HepG2 (cell line): ENCODE results near the gene ZFAND6. TPM values are rescaled to one million over a fixed set of nuclear protein-coding genes. Genes with fewer than 3 reads are reported as not detected.

ENCODE experiments used
- AGO2 ChIP-seq: fragments of 200-400 bp; formaldehyde crosslinking; optimal IDR thresholded peaks from 2 replicates; pipeline ENCODE3; 2017; ENCODE audit warnings: mild to moderate bottlenecking, low read depth, low read length, moderate library complexity
- ARNTL ChIP-seq: sonication (generic); formaldehyde crosslinking; IDR thresholded peaks from 2 replicates; pipeline ENCODE4 v1.4.0; 2020; ENCODE audit warnings: mild to moderate bottlenecking, missing genetic modification reagents
- MED8 ChIP-seq: sonication (generic); formaldehyde crosslinking; IDR thresholded peaks from 2 replicates; pipeline ENCODE4 v1.8.1; 2023; ENCODE audit warnings: mild to moderate bottlenecking, missing genetic modification reagents; ENCODE audit not compliant: insufficient replicate concordance
- NKX3-1 ChIP-seq: sonication (generic); formaldehyde crosslinking; IDR thresholded peaks from 2 replicates; pipeline ENCODE4 v1.5.0; 2020; ENCODE audit warnings: missing genetic modification reagents
- RXRA ChIP-seq: sonication (generic); formaldehyde crosslinking; IDR thresholded peaks from 2 replicates; pipeline ENCODE4 v1.5.1; 2020; ENCODE audit warnings: missing genetic modification reagents
- ZNF10 ChIP-seq: sonication (generic); formaldehyde crosslinking; IDR thresholded peaks from 2 replicates; pipeline ENCODE4 v1.4.0; 2020; ENCODE audit warnings: mild to moderate bottlenecking, low read depth, missing genetic modification reagents, borderline replicate concordance
- polyA plus RNA-seq, 8 experiments: library from polyadenylated mRNA; depleted of rRNA in 3 of 8; stranded (reverse) in 7 of 8; unstranded in 1 of 8; fragments of >200 nt; fragmentation: Illumina TruSeq in 4 of 8; extraction: Trizol in 4 of 8; gene quantifications; 2 replicates each; pipeline versions ENCODE4 v1.2.1 to v1.2.3, GENCODE V29; 2011 to 2016; ENCODE audit warnings: low read depth in 4 of 8, missing spikeins in 1 of 8, mixed read lengths in 1 of 8; ENCODE audit not compliant: insufficient read depth in 1 of 8
- total RNA-seq, 5 experiments: library from RNA; depleted of rRNA; stranded (reverse); fragments of >200 nt; fragmentation: Illumina TruSeq; extraction: Trizol; gene quantifications; 2 replicates each; pipeline ENCODE4 v1.2.3, GENCODE V29; 2016; ENCODE audit warnings: low read depth in 1 of 5
- TF ChIP-seq, protein P1 (sequence below): sonication (generic); formaldehyde crosslinking; IDR thresholded peaks from 2 replicates; pipeline ENCODE4 v1.4.0; 2020; ENCODE audit warnings: mild to moderate bottlenecking, missing genetic modification reagents
- TF ChIP-seq, protein P2 (sequence below): sonication (generic); formaldehyde crosslinking; IDR thresholded peaks from 2 replicates; pipeline ENCODE4 v1.4.0; 2020; ENCODE audit warnings: mild to moderate bottlenecking, missing genetic modification reagents
- TF ChIP-seq, protein P3 (sequence below): sonication (generic); formaldehyde crosslinking; IDR thresholded peaks from 2 replicates; pipeline ENCODE4 v1.4.0; 2020; ENCODE audit warnings: mild to moderate bottlenecking, missing genetic modification reagents
- TF ChIP-seq, protein P4 (sequence below), 2 experiments: sonication (generic) in 1 of 2; formaldehyde crosslinking in 1 of 2; IDR thresholded peaks; 2 replicates each; pipeline versions ENCODE4 v1.4.0 to v1.6.1; 2018 to 2020; ENCODE audit warnings: missing genetic modification reagents in 2 of 2, borderline replicate concordance in 1 of 2, low read depth in 1 of 2, mild to moderate bottlenecking in 1 of 2, missing biosample characterization in 1 of 2
- TF ChIP-seq, protein P5 (sequence below): sonication (generic); formaldehyde crosslinking; IDR thresholded peaks from 2 replicates; pipeline ENCODE4 v1.4.0; 2020; ENCODE audit warnings: missing genetic modification reagents

The ZFAND6 gene
- total and polyA plus RNA-seq, 2 of the 13 experiments (the other 11 are each of a cell fraction or from before 2014, with no cell fraction given) = 84.2 to 115 TPM

DNA sequence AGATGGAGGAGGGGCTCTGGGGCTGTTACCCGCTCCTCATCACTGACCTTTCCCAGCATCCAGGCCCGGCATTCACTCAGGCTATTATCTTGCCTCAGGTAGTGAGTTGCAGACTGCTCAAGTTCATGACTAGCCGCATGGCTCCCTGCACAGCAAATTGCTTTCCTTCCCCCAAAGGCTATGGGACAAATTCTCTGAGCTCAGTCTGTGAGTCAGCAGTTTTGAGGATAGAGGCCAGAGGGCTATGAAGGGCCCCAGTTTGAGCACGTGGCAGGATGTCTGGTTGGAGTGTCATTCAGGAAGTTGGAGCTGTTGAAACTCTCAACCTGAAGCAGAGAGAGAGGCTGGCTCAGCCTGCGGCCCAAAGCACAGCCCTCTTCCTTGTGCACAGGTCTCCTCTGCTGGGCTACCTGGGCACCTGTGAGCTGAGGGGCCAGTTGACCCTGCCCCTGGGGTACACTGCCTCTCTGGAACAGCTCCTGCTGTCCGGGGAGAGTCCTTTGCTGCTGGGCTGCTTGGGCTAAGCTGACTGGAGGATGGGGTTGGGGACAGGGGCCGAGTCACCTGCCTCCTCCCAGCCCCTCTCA is 101.2 kb downstream of the ZFAND6 start (continued):
- TF ChIP-seq, protein P1, sequence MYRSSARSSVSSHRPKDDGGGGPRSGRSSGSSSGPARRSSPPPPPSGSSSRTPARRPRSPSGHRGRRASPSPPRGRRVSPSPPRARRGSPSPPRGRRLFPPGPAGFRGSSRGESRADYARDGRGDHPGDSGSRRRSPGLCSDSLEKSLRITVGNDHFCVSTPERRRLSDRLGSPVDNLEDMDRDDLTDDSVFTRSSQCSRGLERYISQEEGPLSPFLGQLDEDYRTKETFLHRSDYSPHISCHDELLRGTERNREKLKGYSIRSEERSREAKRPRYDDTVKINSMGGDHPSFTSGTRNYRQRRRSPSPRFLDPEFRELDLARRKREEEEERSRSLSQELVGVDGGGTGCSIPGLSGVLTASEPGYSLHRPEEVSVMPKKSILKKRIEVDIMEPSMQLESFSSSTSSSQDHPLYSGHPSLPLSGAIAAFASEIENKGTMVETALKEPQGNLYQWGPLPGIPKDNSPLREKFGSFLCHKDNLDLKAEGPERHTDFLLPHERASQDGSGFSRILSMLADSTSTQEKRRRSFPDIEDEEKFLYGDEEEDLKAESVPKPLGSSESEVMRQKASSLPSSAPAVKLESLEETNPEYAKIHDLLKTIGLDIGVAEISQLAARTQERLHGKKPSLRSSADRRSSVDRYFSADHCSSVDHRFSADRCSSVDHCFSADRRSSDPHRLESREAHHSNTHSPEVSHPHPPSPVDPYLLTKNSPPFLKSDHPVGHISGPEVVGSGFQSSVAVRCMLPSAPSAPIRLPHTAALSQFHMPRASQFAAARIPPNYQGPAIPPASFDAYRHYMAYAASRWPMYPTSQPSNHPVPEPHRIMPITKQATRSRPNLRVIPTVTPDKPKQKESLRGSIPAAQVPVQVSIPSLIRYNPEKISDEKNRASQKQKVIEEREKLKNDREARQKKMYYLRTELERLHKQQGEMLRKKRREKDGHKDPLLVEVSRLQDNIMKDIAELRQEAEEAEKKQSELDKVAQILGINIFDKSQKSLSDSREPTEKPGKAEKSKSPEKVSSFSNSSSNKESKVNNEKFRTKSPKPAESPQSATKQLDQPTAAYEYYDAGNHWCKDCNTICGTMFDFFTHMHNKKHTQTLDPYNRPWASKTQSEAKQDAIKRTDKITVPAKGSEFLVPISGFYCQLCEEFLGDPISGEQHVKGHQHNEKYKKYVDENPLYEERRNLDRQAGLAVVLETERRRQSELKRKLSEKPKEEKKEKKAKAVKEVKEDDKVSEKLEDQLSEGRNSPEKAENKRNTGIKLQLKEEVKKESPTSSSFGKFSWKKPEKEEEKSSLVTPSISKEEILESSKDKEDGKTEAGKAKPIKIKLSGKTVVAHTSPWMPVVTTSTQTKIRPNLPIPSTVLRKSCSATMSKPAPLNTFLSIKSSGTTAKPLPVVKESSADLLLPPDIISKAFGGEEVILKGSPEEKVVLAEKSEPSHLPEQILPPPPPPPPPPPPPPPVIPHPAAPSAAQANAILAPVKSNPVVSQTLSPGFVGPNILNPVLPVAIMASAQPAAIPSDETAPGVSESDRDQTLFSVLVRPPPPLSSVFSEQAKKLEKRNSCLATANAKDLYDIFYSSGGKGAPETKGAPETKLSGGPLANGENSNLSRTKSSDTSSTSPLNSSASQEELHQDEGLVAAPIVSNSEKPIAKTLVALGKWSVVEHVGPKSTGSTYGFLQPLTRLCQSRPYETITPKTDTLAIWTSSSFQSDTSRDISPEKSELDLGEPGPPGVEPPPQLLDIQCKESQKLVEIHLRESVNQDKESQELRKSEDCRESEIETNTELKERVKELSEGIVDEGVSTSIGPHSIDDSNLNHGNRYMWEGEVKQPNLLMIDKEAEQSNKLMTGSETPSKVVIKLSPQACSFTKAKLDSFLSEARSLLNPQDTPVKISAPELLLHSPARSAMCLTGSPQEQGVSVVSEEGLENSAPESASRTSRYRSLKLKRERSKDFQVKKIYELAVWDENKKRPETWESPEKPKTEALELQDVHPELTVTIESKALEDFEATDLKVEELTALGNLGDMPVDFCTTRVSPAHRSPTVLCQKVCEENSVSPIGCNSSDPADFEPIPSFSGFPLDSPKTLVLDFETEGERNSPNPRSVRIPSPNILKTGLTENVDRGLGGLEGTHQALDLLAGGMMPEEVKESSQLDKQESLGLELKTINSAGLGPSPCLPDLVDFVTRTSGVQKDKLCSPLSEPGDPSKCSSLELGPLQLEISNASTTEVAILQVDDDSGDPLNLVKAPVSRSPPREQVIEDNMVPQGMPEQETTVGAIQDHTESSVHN (CRISPR knock-in tag) = no peak
- TF ChIP-seq, protein P2, sequence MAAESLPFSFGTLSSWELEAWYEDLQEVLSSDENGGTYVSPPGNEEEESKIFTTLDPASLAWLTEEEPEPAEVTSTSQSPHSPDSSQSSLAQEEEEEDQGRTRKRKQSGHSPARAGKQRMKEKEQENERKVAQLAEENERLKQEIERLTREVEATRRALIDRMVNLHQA = no peak
- TF ChIP-seq ZNF10 (no peak), ARNTL (peak; percentile 91), NKX3-1 (CRISPR knock-in tag) (no peak), MED8 (CRISPR knock-in tag) (no peak), AGO2 (no peak), RXRA (CRISPR knock-in tag) (peak; percentile 74)
- TF ChIP-seq, protein P3, sequence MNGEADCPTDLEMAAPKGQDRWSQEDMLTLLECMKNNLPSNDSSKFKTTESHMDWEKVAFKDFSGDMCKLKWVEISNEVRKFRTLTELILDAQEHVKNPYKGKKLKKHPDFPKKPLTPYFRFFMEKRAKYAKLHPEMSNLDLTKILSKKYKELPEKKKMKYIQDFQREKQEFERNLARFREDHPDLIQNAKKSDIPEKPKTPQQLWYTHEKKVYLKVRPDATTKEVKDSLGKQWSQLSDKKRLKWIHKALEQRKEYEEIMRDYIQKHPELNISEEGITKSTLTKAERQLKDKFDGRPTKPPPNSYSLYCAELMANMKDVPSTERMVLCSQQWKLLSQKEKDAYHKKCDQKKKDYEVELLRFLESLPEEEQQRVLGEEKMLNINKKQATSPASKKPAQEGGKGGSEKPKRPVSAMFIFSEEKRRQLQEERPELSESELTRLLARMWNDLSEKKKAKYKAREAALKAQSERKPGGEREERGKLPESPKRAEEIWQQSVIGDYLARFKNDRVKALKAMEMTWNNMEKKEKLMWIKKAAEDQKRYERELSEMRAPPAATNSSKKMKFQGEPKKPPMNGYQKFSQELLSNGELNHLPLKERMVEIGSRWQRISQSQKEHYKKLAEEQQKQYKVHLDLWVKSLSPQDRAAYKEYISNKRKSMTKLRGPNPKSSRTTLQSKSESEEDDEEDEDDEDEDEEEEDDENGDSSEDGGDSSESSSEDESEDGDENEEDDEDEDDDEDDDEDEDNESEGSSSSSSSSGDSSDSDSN (CRISPR knock-in tag) = 0 out of 2 replicates have a peak, but pooled peaks have one; percentile 25
- TF ChIP-seq, protein P4, sequence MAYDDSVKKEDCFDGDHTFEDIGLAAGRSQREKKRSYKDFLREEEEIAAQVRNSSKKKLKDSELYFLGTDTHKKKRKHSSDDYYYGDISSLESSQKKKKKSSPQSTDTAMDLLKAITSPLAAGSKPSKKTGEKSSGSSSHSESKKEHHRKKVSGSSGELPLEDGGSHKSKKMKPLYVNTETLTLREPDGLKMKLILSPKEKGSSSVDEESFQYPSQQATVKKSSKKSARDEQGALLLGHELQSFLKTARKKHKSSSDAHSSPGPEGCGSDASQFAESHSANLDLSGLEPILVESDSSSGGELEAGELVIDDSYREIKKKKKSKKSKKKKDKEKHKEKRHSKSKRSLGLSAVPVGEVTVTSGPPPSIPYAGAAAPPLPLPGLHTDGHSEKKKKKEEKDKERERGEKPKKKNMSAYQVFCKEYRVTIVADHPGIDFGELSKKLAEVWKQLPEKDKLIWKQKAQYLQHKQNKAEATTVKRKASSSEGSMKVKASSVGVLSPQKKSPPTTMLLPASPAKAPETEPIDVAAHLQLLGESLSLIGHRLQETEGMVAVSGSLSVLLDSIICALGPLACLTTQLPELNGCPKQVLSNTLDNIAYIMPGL (CRISPR knock-in tag; IDR thresholded peaks at IDR 0.05; ENCODE audit: borderline replicate concordance in 1 of 2, low read depth in 1 of 2) = 0 out of 4 replicates have a peak, but pooled peaks of 1 of the 2 experiments have one; percentile 49
- TF ChIP-seq, protein P5, sequence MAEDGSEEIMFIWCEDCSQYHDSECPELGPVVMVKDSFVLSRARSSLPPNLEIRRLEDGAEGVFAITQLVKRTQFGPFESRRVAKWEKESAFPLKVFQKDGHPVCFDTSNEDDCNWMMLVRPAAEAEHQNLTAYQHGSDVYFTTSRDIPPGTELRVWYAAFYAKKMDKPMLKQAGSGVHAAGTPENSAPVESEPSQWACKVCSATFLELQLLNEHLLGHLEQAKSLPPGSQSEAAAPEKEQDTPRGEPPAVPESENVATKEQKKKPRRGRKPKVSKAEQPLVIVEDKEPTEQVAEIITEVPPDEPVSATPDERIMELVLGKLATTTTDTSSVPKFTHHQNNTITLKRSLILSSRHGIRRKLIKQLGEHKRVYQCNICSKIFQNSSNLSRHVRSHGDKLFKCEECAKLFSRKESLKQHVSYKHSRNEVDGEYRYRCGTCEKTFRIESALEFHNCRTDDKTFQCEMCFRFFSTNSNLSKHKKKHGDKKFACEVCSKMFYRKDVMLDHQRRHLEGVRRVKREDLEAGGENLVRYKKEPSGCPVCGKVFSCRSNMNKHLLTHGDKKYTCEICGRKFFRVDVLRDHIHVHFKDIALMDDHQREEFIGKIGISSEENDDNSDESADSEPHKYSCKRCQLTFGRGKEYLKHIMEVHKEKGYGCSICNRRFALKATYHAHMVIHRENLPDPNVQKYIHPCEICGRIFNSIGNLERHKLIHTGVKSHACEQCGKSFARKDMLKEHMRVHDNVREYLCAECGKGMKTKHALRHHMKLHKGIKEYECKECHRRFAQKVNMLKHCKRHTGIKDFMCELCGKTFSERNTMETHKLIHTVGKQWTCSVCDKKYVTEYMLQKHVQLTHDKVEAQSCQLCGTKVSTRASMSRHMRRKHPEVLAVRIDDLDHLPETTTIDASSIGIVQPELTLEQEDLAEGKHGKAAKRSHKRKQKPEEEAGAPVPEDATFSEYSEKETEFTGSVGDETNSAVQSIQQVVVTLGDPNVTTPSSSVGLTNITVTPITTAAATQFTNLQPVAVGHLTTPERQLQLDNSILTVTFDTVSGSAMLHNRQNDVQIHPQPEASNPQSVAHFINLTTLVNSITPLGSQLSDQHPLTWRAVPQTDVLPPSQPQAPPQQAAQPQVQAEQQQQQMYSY = no peak
